Activated T-cell treated with anti-CD3 and anti-CD28 coated beads, Interleukin-2, amount 50 U/mL, for 48 hours (primary cell): Measurements from ENCODE around the gene TBCD.

ENCODE experiments used
- DNase-seq, 2 experiments: peaks; one replicate each; pipeline ENCODE4 v3.0.0-alpha.2; 2020

TBCD gene

DNA sequence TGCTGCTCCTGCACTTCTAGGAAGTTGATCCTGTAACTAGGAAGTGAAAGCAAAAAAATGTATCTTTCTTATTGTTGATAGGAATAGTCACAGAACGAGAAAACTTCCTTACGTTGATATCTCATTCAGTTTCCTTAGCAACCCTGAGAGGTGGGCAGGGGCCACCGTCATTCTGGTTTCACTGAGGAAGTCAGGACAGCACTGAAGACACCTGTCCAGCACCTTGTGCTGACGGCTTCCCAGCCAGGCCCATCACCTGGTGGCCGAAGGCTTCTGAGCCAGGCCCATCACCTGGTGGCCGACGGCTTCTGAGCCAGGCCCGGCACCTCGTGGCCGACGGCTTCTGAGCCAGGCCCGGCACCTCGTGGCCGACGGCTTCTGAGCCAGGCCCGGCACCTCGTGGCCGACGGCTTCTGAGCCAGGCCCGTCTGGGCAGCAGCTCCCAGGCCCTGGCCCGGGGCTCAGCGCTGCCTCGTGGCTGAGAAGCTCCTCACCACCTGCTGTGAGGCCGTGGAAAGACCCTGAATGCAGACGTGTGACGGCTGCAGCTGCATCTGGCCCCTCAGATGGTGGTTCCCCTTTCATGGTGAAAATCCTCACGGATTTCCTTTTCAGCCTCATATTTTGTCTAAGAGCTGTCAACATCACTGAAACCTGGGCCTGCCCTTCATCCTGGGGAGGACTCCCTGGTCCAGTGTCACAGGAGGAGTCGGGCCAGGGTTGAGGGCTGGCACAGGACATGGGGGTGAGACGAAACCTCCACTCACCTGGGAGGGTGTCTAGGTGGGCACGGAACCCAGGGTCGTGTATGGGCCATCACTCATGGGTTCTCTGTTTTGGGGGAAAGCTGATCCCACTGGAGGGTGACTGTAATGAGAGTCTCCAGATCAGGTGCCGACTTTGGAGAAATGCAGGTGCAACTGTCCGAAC is 121.0 kb downstream of the TBCD start:
- DNase-seq, result no peak

DNA sequence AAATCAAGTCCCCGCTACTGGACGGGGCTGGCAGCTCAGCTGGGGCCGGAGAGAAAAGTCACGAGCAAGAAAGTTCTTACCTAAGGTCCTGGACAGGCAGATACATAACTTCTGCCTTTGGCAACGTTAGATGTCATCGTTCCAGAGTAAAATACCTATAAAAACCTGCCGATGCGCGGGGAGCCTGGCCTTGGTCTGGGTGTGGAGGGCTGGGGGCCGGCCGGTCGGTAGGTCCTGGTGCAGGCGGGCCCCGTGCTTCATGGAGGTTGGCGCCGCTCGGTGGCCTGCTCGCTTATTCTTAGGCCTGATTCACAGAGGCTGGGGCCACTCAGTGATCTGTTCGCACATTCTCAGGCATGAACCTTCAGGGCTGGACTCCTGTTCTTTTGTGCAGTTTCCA is 121.7 kb downstream of the TBCD start:
- no peak for DNase-seq

DNA sequence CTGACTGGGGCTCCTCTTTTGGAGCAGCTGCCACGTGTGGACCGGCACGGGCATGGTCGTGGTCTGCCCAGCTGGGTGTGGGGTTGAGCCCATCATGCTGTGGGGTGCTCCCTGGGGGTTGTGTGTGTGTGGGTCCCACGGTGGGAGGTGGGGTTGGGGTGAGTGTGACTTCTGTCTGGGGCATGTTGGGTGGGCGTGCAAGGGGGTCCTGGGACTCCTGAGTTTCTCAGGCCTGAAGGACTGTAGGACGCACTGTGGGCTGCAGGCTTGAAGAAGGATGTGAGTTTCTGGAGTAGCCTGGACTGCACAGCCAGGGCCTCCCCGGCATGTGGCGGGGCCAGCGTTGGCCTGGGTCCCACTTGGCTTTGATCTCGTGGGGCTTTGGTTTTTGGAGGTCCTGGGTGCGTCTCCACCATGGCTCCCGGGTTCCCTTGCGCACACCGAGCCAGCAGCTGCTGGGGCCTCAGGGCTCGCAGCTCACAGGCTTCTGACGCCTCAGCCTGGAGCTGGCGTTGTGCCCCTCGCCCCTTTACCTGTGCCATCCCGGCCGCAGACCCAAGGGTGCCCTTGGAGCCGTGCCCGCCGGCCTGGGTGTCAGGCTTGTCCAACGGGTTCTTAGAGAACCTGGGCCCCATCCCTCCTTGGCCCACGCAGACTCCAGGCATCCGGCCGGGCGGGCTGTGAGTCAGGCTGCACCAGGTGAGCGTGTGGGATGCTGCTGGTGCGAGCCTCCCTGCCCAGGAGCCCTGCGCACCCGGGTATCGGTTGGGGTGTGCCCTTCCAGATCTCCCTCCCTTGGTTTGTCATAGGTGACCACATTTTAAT is 122.4 kb downstream of the TBCD start:
- no peak for DNase-seq

DNA sequence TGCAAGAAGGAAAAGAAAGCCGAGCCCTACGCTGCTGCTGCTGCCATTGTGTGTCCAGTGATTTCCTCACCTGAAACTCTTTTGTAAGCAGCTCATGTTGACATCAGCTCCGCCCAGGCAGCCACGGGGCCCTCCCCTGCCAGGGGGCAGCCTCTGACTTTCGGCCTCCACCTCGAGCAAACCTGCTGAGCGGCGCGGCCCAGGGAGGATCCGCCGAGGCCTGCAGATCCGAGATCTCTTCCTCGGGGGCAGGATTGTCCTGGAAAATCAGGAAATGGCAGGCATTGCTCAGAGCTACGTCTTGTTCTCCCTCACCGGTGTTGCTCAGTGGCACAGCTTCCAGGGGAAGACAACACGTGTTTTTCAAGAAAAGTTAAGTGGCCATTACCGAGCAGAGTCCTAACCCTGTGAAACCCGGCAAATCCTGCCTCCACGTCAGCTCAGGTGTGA is 123.6 kb downstream of the TBCD start:
- no peak for DNase-seq

DNA sequence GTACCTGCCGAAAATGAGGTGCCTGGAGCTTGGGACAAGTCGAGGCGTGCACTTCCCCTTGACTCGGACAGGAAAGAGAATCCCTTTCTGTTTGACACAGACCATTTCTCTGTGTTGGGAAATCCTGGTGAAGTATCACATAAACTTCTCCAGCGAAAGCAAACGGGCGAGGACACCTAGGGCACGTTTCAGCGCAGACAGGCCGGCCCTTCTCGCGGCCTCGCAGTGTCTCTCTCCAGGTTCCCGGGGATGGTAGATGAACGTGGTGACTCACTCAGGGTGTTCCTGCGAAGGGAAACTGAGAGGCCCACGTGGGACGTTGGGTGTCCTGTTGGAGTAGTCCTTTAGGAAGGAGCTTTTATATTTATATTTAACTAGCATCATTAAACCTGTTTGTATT is 124.3 kb downstream of the TBCD start:
- DNase-seq, result no peak

DNA sequence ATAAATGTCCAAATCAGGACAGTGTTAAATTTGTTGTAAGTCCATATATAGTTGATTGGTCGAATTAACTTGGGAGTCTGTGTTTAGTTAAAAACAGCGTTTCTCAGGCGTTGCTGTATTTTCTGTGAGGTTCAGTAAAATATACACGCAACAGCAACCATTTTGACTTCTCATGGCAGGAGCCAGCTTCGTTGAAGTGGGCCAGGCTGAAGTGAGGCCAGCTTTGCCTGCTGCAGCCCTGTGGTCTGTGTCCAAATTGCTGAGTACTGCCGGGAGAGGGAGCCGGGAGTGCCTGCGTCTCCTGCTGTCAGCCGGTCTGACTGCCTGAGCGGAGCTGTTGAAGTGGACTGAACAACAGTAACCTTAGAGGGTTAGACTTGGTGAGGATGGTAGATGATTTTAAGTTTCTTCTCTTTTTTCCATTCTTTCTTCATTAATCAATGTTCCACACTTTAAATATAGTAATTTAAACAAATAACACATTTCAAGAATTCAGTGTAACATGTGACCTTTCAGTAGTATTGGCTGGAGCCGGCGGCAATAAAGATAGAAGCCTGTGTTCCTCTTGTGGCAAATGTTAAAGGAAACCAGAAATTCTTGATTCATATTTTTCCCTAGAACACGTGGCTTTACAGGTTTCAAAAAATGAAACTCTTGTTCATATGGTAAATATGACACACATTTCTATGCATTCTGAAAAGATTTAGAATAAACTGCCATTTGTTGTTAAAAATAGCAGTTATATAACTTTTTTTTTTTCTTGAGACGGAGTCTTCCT is 124.9 kb downstream of the TBCD start:
- DNase-seq, result no peak

DNA sequence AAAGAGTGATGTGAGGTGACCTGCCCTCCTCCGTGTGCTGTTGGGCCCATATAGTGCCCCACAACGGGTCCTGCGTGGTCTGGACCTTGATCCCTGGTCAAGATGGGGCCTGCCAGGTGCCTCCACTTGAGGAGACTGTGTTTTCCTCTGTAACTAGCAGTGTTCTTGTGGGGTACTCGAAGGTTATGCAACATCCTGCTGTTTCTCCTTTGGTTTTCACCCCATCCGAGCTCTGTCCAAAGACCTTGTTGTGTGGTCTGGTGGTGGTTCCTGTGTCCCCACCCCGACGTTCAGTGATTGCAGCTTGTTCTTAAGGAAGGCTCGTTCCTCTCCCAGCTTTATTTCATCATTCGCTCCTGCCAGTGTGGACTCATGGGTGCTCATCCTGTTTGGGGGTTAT is 126.7 kb downstream of the TBCD start:
- no peak for DNase-seq

DNA sequence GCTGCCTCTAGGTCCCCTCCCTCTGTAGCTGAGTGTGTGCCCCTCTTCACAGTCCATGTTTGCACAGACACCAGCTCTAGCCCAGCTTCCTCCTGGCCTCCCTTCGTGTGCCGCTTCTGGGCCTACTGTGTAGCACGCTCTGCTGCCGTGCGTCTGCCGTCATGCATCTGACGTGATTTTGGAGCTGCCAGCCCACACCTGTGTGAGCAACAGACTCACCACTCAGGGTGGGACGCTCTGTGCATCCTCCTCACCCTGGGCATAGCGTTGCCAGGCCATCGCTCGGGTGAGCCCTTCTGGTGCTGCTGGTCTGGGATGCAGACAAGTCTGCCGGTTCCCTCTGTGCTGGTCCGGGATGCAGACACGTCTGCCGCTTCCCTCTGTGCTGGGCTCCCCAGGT is 127.4 kb downstream of the TBCD start:
- no peak for DNase-seq

DNA sequence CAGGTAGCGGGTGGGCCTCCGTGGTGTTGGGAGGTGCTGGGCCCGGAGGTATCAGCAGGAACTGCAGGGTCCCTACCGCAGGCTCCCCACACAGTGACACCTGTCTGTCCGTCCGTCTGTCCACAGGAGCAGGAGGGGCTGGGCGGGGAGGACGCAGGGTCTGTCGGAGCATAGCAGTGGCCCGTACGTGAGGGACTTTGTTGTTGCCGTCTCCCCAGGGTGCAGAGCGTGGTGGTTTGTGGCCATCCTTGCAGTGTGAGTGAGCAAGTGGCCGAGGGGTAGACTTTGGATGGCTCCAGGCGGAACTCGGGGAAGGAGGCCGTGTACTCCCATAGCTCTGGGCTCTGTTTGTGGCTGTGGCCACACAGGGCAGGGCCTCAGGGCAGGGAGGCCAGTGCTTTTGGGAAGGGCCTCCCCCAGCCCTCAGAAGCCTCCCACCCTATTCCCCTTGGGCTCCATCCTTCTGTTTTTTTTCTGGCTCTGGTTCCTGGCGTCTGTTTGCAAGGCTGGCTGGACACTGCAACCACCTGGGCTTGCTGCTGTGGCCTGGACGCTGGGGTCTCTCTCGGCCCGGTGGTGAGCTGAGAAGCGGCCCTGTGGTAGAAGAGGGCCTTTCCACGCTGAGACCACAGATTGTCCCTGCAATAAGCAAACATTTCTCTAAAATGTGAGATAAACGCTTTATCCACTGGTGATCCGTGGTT is 128.9 kb downstream of the TBCD start:
- no peak for DNase-seq

DNA sequence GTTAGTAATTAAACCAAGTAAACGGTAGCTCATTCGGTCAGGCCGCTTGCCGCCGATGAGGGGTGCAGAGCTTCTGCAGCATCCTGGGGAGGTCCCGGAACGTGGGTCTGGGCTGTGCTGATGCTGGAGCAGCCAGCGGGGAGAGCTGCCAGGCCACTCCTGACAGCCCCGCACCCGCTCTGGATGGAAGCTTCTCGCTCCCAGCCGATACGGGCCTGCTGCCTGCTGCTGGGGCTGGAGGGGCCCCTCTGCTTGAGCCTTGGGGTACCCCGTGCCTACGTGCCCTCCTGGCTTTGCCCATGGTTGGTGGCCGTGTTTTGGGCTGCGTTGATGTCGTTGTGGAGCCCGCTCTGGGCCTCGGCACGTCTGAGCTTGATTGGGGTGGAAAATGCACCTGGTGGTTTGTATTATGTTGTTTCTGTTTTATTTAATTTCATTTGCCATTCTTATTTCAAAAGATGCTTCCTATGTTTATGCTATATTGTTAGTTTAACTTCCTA is 129.5 kb downstream of the TBCD start:
- DNase-seq, result no peak

DNA sequence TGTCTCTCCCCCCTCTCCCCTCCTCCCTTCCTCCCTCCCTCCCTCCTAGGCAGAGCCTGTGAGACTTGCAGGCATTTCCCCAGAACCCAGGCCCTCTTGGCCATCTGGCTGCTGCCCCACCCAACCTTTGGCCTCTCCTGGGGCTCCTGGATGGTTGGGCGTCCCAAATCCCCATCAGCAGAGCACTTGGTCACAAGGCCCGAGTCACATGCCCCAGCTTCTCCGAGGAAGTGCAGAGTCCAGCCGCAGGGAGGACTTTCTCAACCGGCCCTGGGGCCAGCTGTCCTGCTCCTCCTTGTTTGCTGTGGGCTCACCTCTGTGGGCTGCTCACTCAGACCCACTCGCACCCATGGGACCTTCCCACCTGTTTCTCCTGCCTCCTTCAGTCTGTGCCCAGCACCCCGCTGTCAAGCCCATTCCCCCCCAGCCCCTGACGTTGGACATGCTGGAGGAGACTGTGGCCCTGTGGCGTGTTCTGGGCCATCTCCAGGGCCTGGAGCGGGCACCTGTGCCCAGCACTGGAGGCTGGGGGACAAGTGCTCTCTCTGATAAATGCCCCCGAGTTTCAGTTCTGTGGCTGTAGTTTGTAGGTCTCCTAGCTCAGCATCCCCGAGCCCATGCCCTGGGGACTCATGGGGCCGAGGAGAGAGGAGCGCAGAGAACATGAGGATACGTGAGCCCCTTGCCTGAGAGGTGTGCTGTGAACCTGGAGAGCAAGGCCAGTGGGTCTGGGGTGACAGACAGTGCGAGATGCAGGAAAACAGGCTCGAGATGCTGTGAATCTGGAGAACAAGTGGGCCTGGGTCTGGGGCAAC is 130.2 kb downstream of the TBCD start:
- DNase-seq, result no peak

DNA sequence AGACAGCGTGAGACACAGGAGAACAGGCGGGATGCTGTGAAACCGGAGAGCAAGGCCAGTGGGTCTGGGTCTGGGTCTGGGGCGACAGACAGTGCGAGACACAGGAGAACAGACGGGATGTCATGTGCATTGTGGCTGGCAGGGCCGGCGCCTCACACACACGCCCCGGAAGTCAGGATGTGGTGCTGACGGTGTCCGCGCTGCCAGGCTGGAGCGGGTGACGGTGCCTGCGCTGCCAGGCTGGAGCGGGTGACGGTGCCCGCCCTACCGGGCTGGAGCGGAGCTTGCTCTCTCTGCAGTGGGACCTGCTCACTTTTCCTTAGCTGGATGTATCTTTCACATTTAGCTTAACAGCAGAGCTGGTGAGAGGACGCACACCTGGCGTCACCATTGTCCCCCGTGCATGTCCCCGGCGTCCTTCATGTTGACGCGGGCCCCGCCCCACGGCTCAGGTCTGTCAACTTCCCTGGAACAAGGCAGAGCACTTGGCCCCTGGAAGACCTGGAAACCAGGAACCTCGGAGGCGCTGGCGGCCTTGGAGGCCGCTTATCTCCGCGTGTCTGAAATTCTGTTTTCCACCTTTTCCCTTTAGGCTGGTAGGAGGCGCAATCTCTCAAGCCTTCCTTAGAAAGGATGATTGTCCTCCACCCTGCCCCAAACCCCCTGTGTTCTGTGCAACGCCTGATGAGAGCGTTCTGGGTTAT is 131.0 kb downstream of the TBCD start:
- DNase-seq, result peak; percentile 77 to 82

DNA sequence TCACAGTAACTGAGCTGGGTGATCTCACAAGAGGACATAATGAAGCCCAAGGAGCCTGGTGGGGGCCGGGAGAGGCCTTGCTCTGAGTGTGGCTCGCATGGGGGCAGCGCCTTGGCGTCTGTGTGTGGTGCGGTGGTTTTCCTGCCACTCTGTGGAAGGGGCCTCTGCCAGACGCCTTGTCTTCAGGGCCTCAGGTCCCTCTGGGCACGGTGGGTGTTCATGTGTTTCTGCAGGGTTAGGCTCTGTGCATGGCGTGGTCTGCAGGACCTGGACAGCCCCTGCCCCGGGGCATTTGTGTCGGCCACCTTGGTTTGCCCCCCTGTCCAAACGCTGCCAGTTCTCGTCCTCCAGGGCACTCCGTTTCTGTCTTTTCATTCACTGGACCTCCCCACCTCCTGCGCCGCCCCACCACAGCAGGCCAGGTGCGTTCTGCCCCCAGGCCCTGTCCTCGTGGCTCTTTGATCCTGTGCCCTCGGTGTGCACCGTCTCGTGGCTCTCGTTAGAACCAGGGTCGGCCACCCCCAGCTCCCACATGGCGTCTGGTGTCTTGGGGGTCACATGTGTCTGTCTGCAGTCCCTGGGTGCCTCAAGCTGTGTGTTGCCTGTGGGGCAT is 131.7 kb downstream of the TBCD start:
- DNase-seq, result no peak

DNA sequence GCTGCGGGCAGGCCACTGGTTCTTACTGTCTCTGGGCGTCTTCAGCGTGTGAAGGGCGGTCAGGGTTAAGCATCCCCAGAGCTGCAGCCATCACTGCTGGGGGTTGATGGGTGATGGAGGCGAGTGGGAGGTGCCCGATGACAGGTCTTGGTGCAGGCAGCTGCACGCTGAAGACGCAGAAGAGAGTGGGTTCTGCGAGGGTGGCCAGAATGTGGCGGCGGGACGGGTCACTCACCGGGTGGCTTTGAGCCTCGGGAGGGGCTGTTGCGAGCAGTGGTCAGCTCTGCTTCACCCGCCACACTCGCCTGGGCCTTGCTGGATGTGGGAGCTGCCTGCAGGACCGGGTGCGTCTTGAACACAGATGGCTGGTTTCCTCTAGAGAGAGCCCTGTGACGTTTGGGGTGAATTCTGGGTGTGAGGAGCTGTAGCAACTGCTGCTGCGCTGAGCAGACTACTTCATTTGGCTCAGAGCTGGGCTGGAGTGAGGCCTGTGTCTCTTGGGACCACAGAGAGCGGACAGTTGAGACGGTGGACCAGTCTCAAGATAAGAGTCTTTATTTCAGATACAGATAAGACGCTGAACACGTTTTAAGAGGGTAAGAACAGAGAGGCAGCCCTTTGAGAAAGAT is 132.6 kb downstream of the TBCD start:
- no peak for DNase-seq

DNA sequence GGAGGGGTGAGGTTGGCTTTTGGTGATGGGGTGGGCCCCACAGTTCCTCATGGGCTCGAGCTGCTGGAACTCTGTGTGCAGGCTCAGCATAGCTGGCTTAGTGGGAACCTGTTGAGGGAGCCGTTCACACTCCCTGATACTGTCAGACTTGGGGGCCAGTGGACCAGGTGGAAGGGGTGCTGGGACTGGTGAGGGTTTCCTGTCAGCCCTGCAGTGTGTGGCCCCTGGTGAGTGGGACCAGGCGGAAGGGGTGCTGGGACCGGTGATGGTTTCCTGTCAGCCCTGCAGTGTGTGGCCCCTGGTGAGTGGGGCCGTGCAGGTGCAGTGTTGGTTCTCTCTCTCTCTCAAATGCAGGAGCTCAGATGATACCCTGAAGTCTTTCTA is 133.1 kb downstream of the TBCD start:
- peak; percentile 45 to 53 for DNase-seq

DNA sequence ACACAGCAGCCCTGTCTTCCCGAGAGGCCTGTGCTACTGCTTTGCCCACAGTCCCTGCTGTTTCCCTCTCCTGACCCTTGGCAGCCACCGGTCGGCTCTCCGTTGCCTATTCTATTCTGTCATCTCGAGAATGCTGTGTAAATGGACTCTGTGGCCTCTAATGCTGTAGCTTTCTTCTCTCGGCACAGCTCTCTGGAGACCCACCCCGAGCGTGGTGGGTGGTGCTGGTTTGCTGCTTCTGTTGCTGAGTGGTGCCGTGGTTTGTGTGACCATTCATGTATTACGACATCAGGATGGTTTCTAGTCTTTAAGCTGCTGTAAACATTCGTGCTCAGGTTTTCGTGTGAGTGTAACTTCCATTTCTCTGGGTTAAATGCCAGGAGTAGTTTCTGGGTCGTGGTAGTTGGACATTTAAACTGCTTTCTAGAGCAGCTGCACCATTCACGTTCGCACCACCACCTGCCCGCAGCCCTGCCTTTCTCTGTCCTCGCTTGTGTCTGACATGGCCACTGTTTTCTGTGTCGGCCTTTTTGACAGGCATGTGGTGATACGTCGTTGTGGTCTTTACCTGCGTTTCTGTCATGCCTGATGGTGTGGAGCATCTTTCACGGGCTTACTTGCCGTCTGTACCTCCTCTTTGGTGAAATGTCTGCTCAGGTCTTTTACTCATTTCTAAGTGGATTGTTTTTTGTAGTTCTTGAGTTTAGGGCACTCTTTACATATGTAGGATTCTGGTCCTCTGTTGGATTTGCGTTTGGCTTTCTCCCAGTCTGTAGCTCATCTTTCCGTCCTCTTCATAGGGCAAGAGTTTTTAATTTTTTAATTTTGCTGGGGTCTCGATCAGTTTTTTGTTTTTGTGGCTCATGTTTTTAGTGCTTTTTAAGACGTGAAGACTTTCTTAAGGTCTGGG is 135.6 kb downstream of the TBCD start:
- DNase-seq, result no peak

DNA sequence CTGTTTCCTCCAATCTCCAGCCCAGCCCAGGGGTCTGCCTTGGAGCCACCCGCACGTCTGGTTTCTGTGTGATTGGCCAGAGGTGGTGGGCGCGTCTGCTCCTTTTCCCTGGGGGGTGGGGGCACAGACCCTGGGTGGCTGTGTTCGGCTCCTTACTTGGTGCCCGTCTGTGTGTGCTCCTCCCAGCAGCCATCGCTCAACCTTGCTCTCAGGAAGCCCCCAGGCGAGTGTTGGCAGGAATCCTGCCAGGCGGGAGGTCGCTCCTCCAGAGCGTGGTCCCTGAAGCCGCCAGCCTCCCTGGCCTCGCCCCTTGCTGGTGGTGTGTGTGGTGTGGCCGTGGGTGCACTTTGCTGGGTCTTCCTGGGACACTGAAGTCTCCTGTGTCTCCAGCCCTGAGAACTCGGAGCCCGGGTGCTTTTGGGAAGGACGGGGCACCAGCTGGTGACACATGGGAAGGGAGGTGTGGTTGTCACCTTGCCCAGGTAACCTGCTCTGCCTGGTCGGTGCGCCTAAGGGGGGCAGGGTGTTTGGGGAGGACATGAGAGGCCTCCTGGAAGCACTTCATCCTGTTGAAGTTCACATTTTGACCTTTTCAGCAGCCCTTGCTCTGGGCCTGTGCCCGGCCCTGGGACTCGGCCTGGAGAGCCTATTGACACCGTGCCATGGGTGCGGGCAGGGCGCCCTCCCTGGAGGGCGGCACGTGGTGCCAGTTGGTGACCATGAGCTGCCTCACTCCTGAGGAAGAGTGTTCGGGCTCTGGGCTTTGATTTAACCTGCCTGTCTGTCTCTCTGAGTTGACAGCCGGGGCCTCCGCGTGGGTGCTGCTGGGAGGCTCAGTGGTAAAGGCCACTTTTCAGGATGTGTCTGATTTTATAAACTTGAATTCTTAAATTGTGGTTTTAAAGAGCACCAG is 137.0 kb downstream of the TBCD start:
- DNase-seq, result no peak
